Activated naive CD8-positive, alpha-beta T cell treated with anti-CD3 and anti-CD28 coated beads, Interleukin-2, amount 50 U/mL, for 24 hours (primary cell): ENCODE results near the gene TCF7L2.

Experiments
- ATAC-seq: fragments of 150-1000 bp; cut with Tn5 transposase; one replicate; pipeline ENCODE4 v1.10.0; 2021
- DNase-seq: peaks from one replicate; pipeline ENCODE4 v3.0.0; 2021
- H3K27ac Mint-ChIP-seq: one replicate; pipeline ENCODE4 v1.8.0; 2021; ENCODE audit warnings: mild to moderate bottlenecking, mixed read lengths
- H3K27me3 Mint-ChIP-seq: one replicate; pipeline ENCODE4 v1.8.0; 2021; ENCODE audit warnings: mixed read lengths
- H3K36me3 Mint-ChIP-seq: one replicate; pipeline ENCODE4 v1.8.0; 2021; ENCODE audit warnings: low read depth, mixed read lengths
- H3K4me1 Mint-ChIP-seq: one replicate; pipeline ENCODE4 v1.8.0; 2021; ENCODE audit warnings: mixed read lengths
- H3K4me3 Mint-ChIP-seq: one replicate; pipeline ENCODE4 v1.8.0; 2021; ENCODE audit warnings: mild to moderate bottlenecking, moderate library complexity, mixed read lengths
- H3K9me3 Mint-ChIP-seq: one replicate; pipeline ENCODE4 v1.8.0; 2021; ENCODE audit warnings: mixed read lengths

Gene TCF7L2

DNA sequence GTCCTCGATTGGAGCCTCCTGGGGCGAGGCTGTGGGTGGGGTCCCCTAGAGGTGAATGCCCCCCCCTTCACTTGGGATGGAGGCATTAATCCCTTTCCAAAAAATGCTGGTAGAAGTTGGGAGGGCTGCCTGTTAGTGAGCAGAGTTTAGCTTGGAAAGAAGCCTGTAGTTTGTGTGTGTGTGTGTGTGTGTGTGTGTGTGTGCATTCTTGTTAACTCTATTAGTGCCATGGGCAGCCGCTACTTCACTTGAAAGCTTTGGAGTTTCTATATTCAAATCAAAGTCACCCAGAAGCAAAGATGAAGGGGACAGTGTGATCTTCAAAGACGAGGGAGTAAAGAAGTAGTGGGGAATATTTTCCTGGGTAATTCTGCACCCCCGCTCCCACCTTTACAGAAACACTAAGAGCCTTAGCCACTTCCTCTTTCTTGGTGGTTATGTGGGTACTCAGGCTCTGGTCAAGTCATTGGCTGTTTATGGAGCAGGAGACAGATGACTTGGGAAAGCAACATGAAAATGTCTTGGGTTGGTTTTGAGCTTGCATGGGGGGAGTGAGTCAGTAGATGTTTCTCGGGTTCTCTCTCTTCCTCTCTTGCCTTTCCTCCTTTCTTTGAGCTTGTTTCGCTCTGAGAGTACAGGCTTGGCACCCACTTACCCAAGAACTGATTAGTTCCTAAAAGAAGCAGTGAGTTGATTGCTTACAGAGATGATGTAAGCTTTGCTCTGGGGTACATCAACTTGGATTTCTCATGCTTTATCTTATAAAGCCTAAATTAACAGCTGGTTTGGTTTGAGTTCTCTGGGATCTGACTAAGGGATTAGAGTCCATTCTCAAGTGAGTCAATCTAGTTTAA is 35.9 kb downstream of the TCF7L2 start:
- no peak overlapping the region for H3K4me3 Mint-ChIP-seq
- no peak overlapping the region for H3K27ac Mint-ChIP-seq
- DNase-seq (peak; percentile 14), ATAC-seq (peak; percentile 92)
- H3K27me3 Mint-ChIP-seq: peaks cover 86% of the 10 kb centered on the region
- peaks cover 37% of the 10 kb centered on the region for H3K4me1 Mint-ChIP-seq
- no peaks in the 10 kb centered on the region for H3K36me3 Mint-ChIP-seq
- no peaks in the 10 kb centered on the region for H3K9me3 Mint-ChIP-seq

DNA sequence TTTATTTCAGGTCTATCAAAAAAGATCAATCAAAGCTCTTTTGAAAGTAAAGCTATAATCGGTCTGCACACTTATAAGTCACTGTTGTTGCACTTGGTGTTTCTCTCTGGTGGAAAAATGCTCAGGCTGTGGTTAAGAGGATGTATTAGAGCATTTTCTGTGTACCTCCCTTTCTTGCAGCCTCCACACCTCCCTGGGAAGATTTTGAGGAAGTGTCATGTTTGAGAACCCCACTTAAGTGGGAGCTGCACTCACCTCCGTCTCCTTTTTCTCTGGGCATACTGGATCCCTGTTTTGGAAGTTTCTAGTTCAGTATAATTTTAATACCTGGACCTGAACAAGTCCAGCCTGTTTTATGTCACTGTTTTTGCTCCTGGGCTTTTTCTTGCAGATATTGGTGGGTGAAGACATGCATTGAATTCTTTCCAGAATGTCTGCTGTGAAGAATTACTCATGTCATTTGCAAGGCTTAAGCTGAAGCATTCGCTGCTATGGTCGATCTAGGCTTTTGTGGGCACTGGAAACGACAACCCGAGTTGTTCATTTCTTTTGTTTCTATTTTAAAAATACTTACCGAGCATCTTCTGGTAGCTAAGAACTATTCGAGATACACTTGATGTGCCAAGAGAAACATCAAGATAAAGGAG is 36.6 kb downstream of the TCF7L2 start:
- H3K27me3 Mint-ChIP-seq: peaks cover 82% of the 10 kb centered on the region
- DNase-seq (no peak), ATAC-seq (no peak)
- no peaks in the 10 kb centered on the region for H3K9me3 Mint-ChIP-seq
- H3K27ac Mint-ChIP-seq: no peak overlapping the region
- H3K36me3 Mint-ChIP-seq: no peaks in the 10 kb centered on the region
- peaks cover 30% of the 10 kb centered on the region for H3K4me1 Mint-ChIP-seq
- H3K4me3 Mint-ChIP-seq: no peak overlapping the region

GRCh38 chr10:112988839-112989406 is 38.9 kb downstream of the TCF7L2 start:
- peaks cover 74% of the 10 kb centered on the region for H3K27me3 Mint-ChIP-seq
- no peaks in the 10 kb centered on the region for H3K36me3 Mint-ChIP-seq
- no peak for DNase-seq
- no peak for ATAC-seq
- H3K27ac Mint-ChIP-seq: no peak overlapping the region
- H3K9me3 Mint-ChIP-seq: no peaks in the 10 kb centered on the region
- peaks cover 25% of the 10 kb centered on the region for H3K4me1 Mint-ChIP-seq
- no peak overlapping the region for H3K4me3 Mint-ChIP-seq

- no peak overlapping the region for H3K4me3 Mint-ChIP-seq
- H3K27me3 Mint-ChIP-seq: peaks cover 71% of the 10 kb centered on the region
- ATAC-seq: no peak
- H3K36me3 Mint-ChIP-seq: no peaks in the 10 kb centered on the region
- no peaks in the 10 kb centered on the region for H3K9me3 Mint-ChIP-seq
- H3K27ac Mint-ChIP-seq: no peak overlapping the region
- no peak for DNase-seq
- H3K4me1 Mint-ChIP-seq: peaks cover 25% of the 10 kb centered on the region
Observed at GRCh38 chr10:112989826-112990225, 39.8 kb downstream of the TCF7L2 start.

DNA sequence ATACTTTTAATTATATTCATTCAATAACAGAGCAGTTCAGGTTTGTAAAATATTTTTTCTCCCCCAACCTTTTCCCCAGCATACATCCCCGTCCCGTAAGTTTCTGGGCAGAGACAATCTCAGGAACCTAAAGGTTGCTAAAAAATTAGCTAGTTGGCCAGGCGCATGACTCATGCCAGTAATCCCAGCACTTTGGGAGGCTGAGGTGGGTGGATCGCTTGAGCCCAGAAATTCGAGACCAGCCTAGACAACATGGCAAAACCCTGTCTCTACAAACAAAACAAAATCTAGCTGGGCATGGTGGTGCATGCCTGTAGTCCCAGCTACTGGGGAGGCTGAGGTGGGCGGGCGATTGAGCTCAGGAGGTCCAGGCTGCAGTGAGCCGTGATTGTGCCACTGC is 40.2 kb downstream of the TCF7L2 start:
- Mint-ChIP-seq H3K4me3 (no peak overlapping the region), H3K4me1 (peaks cover 23% of the 10 kb centered on the region), H3K9me3 (no peaks in the 10 kb centered on the region), H3K27ac (no peak overlapping the region), H3K27me3 (peaks cover 68% of the 10 kb centered on the region), H3K36me3 (no peaks in the 10 kb centered on the region)
- no peak for DNase-seq
- no peak for ATAC-seq

- Mint-ChIP-seq H3K27me3 (peaks cover 69% of the 10 kb centered on the region), H3K27ac (no peak overlapping the region), H3K9me3 (no peaks in the 10 kb centered on the region), H3K36me3 (peaks cover 2% of the 10 kb centered on the region), H3K4me1 (peaks cover 6% of the 10 kb centered on the region), H3K4me3 (no peak overlapping the region)
- DNase-seq: no peak
- no peak for ATAC-seq
Observed at GRCh38 chr10:112991888-112992491, 41.9 kb downstream of the TCF7L2 start.

DNA sequence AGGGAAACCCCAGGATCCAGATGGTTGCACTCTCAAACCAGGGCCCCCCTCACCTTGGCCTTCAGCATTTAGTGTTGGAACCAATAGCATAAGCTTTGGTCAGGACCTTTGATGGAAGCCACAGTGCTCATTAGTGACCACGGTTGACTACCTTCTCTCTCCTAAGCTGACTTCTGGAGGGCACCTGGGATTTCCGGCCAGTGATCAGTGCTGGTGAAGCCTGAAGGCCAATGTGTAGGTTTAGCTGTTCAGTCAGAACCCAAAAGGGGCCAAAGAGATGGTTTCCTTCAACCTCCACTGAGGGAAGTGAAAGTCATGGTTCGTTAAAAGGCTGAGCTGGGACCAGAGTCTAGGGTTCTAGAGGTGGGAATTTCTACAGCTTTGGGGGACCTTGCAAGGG is 46.4 kb downstream of the TCF7L2 start:
- no peaks in the 10 kb centered on the region for H3K9me3 Mint-ChIP-seq
- no peak for DNase-seq
- peaks cover 2% of the 10 kb centered on the region for H3K36me3 Mint-ChIP-seq
- H3K4me1 Mint-ChIP-seq: no peaks in the 10 kb centered on the region
- H3K27me3 Mint-ChIP-seq: peaks cover 49% of the 10 kb centered on the region
- no peak overlapping the region for H3K4me3 Mint-ChIP-seq
- H3K27ac Mint-ChIP-seq: no peak overlapping the region
- ATAC-seq: no peak

- no peaks in the 10 kb centered on the region for H3K4me1 Mint-ChIP-seq
- no peak overlapping the region for H3K27ac Mint-ChIP-seq
- peaks cover 56% of the 10 kb centered on the region for H3K27me3 Mint-ChIP-seq
- no peaks in the 10 kb centered on the region for H3K9me3 Mint-ChIP-seq
- H3K36me3 Mint-ChIP-seq: peaks cover 2% of the 10 kb centered on the region
- DNase-seq: no peak
- no peak overlapping the region for H3K4me3 Mint-ChIP-seq
- no peak for ATAC-seq
Observed at GRCh38 chr10:112999102-112999501, 49.1 kb downstream of the TCF7L2 start.

DNA sequence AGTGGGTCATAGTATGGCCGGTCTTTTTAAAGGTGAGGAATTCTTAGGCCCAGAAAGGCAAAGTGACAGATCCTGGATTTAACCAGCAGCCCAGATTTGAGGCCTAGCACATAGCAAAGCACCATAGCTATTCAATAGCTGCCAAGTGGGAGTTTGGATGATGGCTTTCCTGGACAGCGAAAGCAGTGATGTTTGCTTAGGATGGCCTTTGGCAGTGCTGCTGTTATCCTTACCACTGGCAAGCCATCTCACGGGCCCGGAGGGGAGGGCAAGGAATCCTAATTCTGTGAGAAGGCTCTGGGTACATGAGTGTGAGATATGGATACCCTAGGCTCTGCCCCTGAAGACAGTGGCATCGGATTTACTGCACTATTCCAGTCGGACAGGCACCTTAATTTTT is 50.4 kb downstream of the TCF7L2 start:
- Mint-ChIP-seq H3K9me3 (no peaks in the 10 kb centered on the region), H3K27ac (no peak overlapping the region), H3K36me3 (peaks cover 2% of the 10 kb centered on the region), H3K4me1 (peaks cover 1% of the 10 kb centered on the region), H3K27me3 (peaks cover 59% of the 10 kb centered on the region), H3K4me3 (no peak overlapping the region)
- ATAC-seq (no peak), DNase-seq (no peak)

DNA sequence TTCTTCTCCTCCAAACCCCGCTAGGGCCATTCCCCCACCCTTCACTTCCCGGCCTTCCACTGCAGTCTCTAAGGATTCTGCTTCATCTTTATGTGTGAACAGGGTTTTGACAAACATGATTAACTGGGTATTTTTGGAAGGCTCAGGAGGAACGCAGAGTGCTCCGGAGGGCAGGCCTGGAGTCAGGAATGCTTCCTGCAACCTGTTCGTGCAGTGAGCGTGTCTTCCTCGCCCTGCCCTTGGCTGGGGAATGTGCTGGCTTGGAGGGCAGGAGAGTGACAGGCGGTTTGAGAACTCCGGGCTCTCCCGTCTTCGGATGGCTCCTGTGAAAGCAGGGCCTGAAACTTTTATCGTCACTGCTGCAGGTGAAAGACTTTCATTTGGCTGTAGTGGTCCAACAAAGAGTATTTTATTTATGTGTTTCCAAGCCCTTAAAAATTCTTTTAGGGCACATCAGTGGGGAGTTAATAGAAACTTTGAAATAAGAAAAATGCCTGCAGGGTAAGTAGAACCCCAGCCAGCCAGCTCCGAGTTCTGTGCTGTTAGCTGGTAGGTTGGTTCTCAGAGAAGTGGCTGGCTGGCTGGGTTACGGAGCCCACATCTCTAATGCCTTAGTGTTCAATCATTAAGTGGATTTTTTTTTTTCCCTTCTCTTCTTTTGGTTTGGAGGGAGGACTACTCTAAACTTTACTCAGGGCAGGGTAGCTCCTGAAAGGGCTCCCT is 51.0 kb downstream of the TCF7L2 start:
- peaks cover 6% of the 10 kb centered on the region for H3K4me1 Mint-ChIP-seq
- peaks cover 2% of the 10 kb centered on the region for H3K36me3 Mint-ChIP-seq
- H3K27me3 Mint-ChIP-seq: peaks cover 58% of the 10 kb centered on the region
- H3K9me3 Mint-ChIP-seq: no peaks in the 10 kb centered on the region
- H3K27ac Mint-ChIP-seq: no peak overlapping the region
- H3K4me3 Mint-ChIP-seq: no peak overlapping the region
- DNase-seq (no peak), ATAC-seq (no peak)

- Mint-ChIP-seq H3K36me3 (no peaks in the 10 kb centered on the region), H3K27me3 (peaks cover 61% of the 10 kb centered on the region), H3K9me3 (no peaks in the 10 kb centered on the region), H3K4me1 (peaks cover 12% of the 10 kb centered on the region), H3K4me3 (no peak overlapping the region), H3K27ac (no peak overlapping the region)
- no peak for ATAC-seq
- no peak for DNase-seq
Observed at GRCh38 chr10:113001599-113002448, 51.8 kb downstream of the TCF7L2 start.

DNA sequence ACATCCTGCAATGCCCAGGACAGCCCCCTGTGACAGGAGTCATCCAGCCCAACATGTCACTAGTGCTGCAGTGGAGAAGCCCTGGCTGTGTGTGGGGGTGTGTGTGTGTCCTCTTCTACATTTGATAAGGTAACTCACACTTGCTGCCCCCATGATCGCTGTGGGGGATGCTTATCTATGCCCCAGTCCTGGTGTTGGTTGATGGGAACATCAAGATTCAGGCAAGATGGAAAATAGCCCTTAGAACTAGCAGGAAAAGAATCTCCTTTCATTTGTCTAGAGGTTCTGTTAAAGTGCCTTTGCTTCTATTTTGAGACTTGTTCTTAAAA is 52.4 kb downstream of the TCF7L2 start:
- H3K4me3 Mint-ChIP-seq: no peak overlapping the region
- H3K27me3 Mint-ChIP-seq: peaks cover 60% of the 10 kb centered on the region
- H3K27ac Mint-ChIP-seq: no peak overlapping the region
- no peak for ATAC-seq
- H3K36me3 Mint-ChIP-seq: no peaks in the 10 kb centered on the region
- no peak for DNase-seq
- H3K9me3 Mint-ChIP-seq: no peaks in the 10 kb centered on the region
- peaks cover 18% of the 10 kb centered on the region for H3K4me1 Mint-ChIP-seq

DNA sequence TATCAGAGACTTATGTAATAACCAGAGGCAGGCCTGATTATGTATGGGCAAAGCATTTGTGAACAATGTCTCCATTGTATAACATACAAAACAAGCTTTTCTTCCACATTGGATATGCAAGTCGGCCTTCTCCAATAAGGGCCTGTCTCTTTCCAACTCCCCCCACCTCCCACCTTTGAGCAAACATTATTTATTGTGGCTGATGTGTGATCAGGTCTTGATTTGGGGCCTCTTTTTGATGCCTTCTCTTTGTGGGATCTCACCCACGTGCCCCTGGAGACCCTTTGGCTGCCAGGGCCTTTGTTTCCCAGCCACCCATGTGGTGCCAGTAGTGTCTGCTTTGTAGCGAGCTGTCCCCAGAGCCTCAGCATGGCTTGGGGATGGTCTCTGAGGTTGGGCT is 53.0 kb downstream of the TCF7L2 start:
- no peak for DNase-seq
- H3K27me3 Mint-ChIP-seq: peaks cover 61% of the 10 kb centered on the region
- no peaks in the 10 kb centered on the region for H3K36me3 Mint-ChIP-seq
- H3K4me1 Mint-ChIP-seq: peaks cover 25% of the 10 kb centered on the region
- no peak for ATAC-seq
- H3K4me3 Mint-ChIP-seq: no peak overlapping the region
- H3K9me3 Mint-ChIP-seq: no peaks in the 10 kb centered on the region
- no peak overlapping the region for H3K27ac Mint-ChIP-seq
